ENCODE data around the gene EGFL8. TPM values are rescaled to one million over a fixed set of nuclear protein-coding genes. Genes with fewer than 3 reads are reported as not detected.

The EGFL8 gene
- total RNA-seq (17.6 TPM), polyA plus RNA-seq (22.8 TPM)

DNA sequence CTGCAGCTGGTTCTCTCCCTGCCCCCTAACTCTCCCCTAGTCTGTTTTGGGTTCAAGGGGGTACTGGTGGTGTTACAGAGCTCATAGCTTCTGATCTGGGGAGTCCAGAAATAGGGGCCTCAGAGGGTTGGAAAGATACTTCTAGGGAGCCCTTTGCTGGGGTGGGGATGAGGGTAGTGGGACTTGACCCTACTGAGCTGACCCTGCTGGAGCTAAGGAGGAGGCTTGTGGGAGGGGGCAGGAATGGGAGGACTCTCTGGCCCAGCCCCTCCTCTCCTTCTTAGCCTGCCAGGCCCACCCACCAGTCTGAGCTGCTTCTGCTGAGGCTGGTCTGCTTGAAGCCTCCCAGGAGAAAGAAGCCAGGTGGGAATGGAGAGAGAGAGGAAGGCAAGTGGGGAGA lies at the start of gene EGFL8:
EGFL8 (plus strand) TSS at position 301 of the 400 bp plus-strand sequence. CDS start 1,571 bp downstream, outside the sequence.
- no peak for DNase-seq (ENCODE audit: extremely low spot score)
- Histone ChIP-seq H3K4me3 (ENCODE audit: low read depth, low read length) (no peak within 1 kb of the TSS), H3K27ac (ENCODE audit: low read depth) (no peak within 1 kb of the TSS), H3K4me1 (ENCODE audit: insufficient read depth) (no peaks in the 10 kb centered on the region), H3K36me3 (ENCODE audit: insufficient read depth) (peaks cover 1% of the 10 kb centered on the region)

- H3K4me3 ChIP-seq (ENCODE audit: low read depth, low read length) = no peak overlapping the region
- 65% methylated on average over 8 of the region's 8 CpGs for WGBS
- no peaks in the 10 kb centered on the region for H3K4me1 ChIP-seq (ENCODE audit: insufficient read depth)
- DNase-seq (ENCODE audit: extremely low spot score) = no peak
- no peaks in the 10 kb centered on the region for H3K36me3 ChIP-seq (ENCODE audit: insufficient read depth)
- no peak overlapping the region for H3K27ac ChIP-seq (ENCODE audit: low read depth)
Measured at GRCh38 chr6:32114796-32115195, 49.6 kb upstream of the EGFL8 start.

DNA sequence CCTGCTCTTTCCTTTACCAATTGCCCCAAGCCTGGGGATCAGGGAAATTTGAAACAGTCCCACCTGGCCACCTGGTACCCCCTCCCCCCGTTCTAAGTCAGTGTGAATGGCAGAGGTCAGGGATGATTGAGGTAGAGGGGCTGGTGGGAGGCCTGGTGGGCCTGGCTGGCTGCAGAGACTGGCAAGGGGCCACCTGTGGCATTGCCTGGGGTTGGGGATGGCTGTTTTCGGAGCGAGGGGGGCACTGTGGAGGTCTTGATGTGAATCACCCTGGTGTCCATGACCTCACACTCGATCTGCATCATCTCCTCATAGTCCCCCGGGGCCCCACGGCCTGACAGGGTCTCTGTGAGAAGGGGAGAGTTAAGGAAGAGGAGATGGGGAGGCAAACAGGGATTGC lies 48.8 kb upstream of the EGFL8 start:
- H3K27ac ChIP-seq (ENCODE audit: low read depth) = no peak overlapping the region
- 84% methylated on average over 6 of the region's 6 CpGs for WGBS
- DNase-seq (ENCODE audit: extremely low spot score) = no peak
- no peaks in the 10 kb centered on the region for H3K4me1 ChIP-seq (ENCODE audit: insufficient read depth)
- no peaks in the 10 kb centered on the region for H3K36me3 ChIP-seq (ENCODE audit: insufficient read depth)
- H3K4me3 ChIP-seq (ENCODE audit: low read depth, low read length) = no peak overlapping the region

- 83% methylated on average over 7 of the region's 7 CpGs for WGBS
- Histone ChIP-seq H3K36me3 (ENCODE audit: insufficient read depth) (peaks cover 2% of the 10 kb centered on the region), H3K4me3 (ENCODE audit: low read depth, low read length) (no peak overlapping the region), H3K4me1 (ENCODE audit: insufficient read depth) (no peaks in the 10 kb centered on the region), H3K27ac (ENCODE audit: low read depth) (no peak overlapping the region)
- no peak for DNase-seq (ENCODE audit: extremely low spot score)
Measured at GRCh38 chr6:32116674-32117073, 47.7 kb upstream of the EGFL8 start.

GRCh38 chr6:32117461-32117860 lies 46.9 kb upstream of the EGFL8 start:
- no peak for DNase-seq (ENCODE audit: extremely low spot score)
- Histone ChIP-seq H3K27ac (ENCODE audit: low read depth) (no peak overlapping the region), H3K4me3 (ENCODE audit: low read depth, low read length) (no peak overlapping the region), H3K4me1 (ENCODE audit: insufficient read depth) (no peaks in the 10 kb centered on the region), H3K36me3 (ENCODE audit: insufficient read depth) (peaks cover 2% of the 10 kb centered on the region)
- WGBS = 87% methylated on average over 9 of the region's 9 CpGs

- Histone ChIP-seq H3K4me1 (ENCODE audit: insufficient read depth) (no peaks in the 10 kb centered on the region), H3K4me3 (ENCODE audit: low read depth, low read length) (no peak overlapping the region), H3K27ac (ENCODE audit: low read depth) (no peak overlapping the region), H3K36me3 (ENCODE audit: insufficient read depth) (peaks cover 2% of the 10 kb centered on the region)
- WGBS = 19% methylated on average over 17 of the region's 17 CpGs
- no peak for DNase-seq (ENCODE audit: extremely low spot score)
Measured at GRCh38 chr6:32118782-32119628, 45.4 kb upstream of the EGFL8 start.

DNA sequence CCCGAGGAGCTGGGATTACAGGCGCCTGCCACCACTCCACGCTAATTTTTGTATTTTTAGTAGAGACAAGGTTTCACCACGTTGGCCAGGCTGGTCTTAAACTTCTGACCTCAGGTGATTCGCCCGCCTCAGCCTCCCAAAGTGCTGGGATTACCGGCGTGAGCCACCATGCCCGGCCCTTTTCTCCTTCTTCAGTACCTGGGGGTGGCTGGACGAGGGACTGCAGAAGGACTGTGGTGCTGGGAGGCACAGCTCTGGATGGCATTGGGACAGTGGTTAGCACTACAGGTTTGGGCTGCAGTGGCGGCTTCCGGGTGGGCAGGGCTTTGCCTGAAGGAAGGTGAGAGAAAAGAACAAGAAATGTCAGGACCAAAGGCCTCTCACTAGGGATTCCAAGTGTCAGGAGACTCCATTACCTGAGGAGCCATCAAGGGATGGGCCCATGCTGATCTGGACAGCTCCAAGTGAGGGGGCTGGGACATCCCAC lies 43.8 kb upstream of the EGFL8 start:
- 94% methylated on average over 12 of the region's 12 CpGs for WGBS

GRCh38 chr6:32123681-32124080 lies 40.7 kb upstream of the EGFL8 start:
- 82% methylated on average over 4 of the region's 4 CpGs for WGBS
- peaks cover 2% of the 10 kb centered on the region for H3K36me3 ChIP-seq (ENCODE audit: insufficient read depth)

More for the DNA sequence above, 43.8 kb upstream of the EGFL8 start:
- no peaks in the 10 kb centered on the region for H3K4me1 ChIP-seq (ENCODE audit: insufficient read depth)
- H3K4me3 ChIP-seq (ENCODE audit: low read depth, low read length) = no peak overlapping the region
- DNase-seq (ENCODE audit: extremely low spot score) = no peak
- no peak overlapping the region for H3K27ac ChIP-seq (ENCODE audit: low read depth)
- peaks cover 2% of the 10 kb centered on the region for H3K36me3 ChIP-seq (ENCODE audit: insufficient read depth)

DNA sequence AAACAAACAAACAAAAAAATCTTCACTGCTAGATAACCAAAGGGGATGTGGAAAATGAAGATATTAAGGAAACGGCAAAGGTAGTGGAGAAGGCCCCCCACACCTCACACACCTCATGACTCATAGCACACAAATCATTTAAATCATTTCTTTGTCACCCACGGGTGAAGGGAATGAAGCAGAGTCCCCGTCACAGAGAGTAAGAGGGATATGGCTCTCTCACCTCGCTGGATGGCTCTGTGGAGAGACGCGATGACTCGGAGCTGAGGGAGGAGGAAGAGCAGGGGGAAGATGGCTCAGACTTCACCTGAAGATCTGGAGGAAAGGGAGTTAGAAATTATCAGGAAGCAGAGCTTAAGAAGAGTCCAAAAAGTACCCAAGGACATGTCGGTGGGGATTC lies 37.5 kb upstream of the EGFL8 start:
- Histone ChIP-seq H3K4me1 (ENCODE audit: insufficient read depth) (no peaks in the 10 kb centered on the region), H3K27ac (ENCODE audit: low read depth) (no peak overlapping the region), H3K4me3 (ENCODE audit: low read depth, low read length) (peak overlapping the region; percentile 90), H3K36me3 (ENCODE audit: insufficient read depth) (no peaks in the 10 kb centered on the region)
- DNase-seq (ENCODE audit: extremely low spot score) = no peak
- 50% methylated on average over 8 of the region's 8 CpGs for WGBS

More at GRCh38 chr6:32123681-32124080, 40.7 kb upstream of the EGFL8 start:
- no peak for DNase-seq (ENCODE audit: extremely low spot score)
- no peak overlapping the region for H3K27ac ChIP-seq (ENCODE audit: low read depth)
- no peak overlapping the region for H3K4me3 ChIP-seq (ENCODE audit: low read depth, low read length)
- H3K4me1 ChIP-seq (ENCODE audit: insufficient read depth) = no peaks in the 10 kb centered on the region

- Histone ChIP-seq H3K36me3 (ENCODE audit: insufficient read depth) (no peaks in the 10 kb centered on the region), H3K4me3 (ENCODE audit: low read depth, low read length) (peak overlapping the region; percentile 90), H3K27ac (ENCODE audit: low read depth) (no peak overlapping the region), H3K4me1 (ENCODE audit: insufficient read depth) (no peaks in the 10 kb centered on the region)
- no peak for DNase-seq (ENCODE audit: extremely low spot score)
- WGBS = 3% methylated on average over 9 of the region's 9 CpGs
Measured at GRCh38 chr6:32127409-32127716, 37.0 kb upstream of the EGFL8 start.

GRCh38 chr6:32127717-32128592 lies 36.4 kb upstream of the EGFL8 start, which contains the start of gene ATF6B:
TSS of gene ATF6B (minus strand) at chr6:32128246. CDS start at chr6:32128207, 39 bp downstream.
- DNase-seq (ENCODE audit: extremely low spot score) = peak; percentile 99
- no peaks in the 10 kb centered on the region for H3K4me1 ChIP-seq (ENCODE audit: insufficient read depth)
- H3K4me3 ChIP-seq (ENCODE audit: low read depth, low read length) = peak within 1 kb of the TSS; percentile 90
- no peaks in the 10 kb centered on the region for H3K36me3 ChIP-seq (ENCODE audit: insufficient read depth)
- under 1% methylated on average over 44 of the region's 44 CpGs for WGBS
- H3K27ac ChIP-seq (ENCODE audit: low read depth) = peak within 1 kb of the TSS; percentile 83

GRCh38 chr6:32128751-32129296 lies 35.6 kb upstream of the EGFL8 start:
- Histone ChIP-seq H3K4me3 (ENCODE audit: low read depth, low read length) (no peak overlapping the region), H3K36me3 (ENCODE audit: insufficient read depth) (no peaks in the 10 kb centered on the region), H3K4me1 (ENCODE audit: insufficient read depth) (no peaks in the 10 kb centered on the region), H3K27ac (ENCODE audit: low read depth) (no peak overlapping the region)
- DNase-seq (ENCODE audit: extremely low spot score) = no peak
- 90% methylated on average over 13 of the region's 13 CpGs for WGBS

- peak overlapping the region; percentile 63 for H3K27ac ChIP-seq (ENCODE audit: low read depth)
- 31% methylated on average over 22 of the region's 22 CpGs for WGBS
- peak overlapping the region; percentile 55 for H3K4me3 ChIP-seq (ENCODE audit: low read depth, low read length)
- DNase-seq (ENCODE audit: extremely low spot score) = no peak
- H3K4me1 ChIP-seq (ENCODE audit: insufficient read depth) = no peaks in the 10 kb centered on the region
- H3K36me3 ChIP-seq (ENCODE audit: insufficient read depth) = no peaks in the 10 kb centered on the region
Measured at GRCh38 chr6:32129297-32130088, 34.9 kb upstream of the EGFL8 start.
